ENCODE data around the gene MYH7.

DNA sequence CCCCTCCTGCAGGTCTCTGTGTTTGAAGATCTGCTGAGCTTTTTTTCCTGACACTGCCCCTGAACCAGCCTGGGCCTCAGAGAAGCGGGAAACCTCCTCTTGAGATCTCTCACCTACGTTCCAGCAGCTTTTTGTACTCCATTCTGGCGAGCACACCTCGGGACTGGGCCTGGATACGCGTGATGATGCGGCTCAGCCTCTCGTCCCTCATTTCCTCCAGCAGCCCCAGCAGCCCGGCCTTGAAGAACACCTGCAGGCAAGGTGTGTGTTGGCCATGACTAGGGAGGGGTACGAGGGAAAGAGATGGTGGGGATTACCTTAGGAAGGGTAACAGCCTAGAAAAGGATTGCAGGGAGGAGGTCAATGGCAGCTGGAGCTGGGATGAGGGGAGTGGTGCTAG is 10.3 kb downstream of the MYH7 start:
- TF ChIP-seq, protein P1, sequence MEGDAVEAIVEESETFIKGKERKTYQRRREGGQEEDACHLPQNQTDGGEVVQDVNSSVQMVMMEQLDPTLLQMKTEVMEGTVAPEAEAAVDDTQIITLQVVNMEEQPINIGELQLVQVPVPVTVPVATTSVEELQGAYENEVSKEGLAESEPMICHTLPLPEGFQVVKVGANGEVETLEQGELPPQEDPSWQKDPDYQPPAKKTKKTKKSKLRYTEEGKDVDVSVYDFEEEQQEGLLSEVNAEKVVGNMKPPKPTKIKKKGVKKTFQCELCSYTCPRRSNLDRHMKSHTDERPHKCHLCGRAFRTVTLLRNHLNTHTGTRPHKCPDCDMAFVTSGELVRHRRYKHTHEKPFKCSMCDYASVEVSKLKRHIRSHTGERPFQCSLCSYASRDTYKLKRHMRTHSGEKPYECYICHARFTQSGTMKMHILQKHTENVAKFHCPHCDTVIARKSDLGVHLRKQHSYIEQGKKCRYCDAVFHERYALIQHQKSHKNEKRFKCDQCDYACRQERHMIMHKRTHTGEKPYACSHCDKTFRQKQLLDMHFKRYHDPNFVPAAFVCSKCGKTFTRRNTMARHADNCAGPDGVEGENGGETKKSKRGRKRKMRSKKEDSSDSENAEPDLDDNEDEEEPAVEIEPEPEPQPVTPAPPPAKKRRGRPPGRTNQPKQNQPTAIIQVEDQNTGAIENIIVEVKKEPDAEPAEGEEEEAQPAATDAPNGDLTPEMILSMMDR (IDR thresholded peaks at IDR 0.05): no peak
- TF ChIP-seq NFATC4 (CRISPR knock-in tag; IDR thresholded peaks at IDR 0.05): no peak
- TF ChIP-seq FOXJ3 (CRISPR knock-in tag; IDR thresholded peaks at IDR 0.05; ENCODE audit: borderline replicate concordance): no peak
- TF ChIP-seq SP1 (CRISPR knock-in tag; conservative IDR thresholded peaks at IDR 0.05): no peak
- no peak for TF ChIP-seq NFE2L1 (CRISPR knock-in tag; IDR thresholded peaks at IDR 0.05)
- TF ChIP-seq, protein P2, sequence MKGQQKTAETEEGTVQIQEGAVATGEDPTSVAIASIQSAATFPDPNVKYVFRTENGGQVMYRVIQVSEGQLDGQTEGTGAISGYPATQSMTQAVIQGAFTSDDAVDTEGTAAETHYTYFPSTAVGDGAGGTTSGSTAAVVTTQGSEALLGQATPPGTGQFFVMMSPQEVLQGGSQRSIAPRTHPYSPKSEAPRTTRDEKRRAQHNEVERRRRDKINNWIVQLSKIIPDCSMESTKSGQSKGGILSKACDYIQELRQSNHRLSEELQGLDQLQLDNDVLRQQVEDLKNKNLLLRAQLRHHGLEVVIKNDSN (CRISPR knock-in tag; IDR thresholded peaks at IDR 0.05): no peak

All from WTC11 (cell line).